Measurements from ENCODE around the gene ACP1.

- TF ChIP-seq POLR2A (IDR thresholded peaks at IDR 0.05), result peak; percentile 60 to 93 (median 89)
- TF ChIP-seq, protein P1, sequence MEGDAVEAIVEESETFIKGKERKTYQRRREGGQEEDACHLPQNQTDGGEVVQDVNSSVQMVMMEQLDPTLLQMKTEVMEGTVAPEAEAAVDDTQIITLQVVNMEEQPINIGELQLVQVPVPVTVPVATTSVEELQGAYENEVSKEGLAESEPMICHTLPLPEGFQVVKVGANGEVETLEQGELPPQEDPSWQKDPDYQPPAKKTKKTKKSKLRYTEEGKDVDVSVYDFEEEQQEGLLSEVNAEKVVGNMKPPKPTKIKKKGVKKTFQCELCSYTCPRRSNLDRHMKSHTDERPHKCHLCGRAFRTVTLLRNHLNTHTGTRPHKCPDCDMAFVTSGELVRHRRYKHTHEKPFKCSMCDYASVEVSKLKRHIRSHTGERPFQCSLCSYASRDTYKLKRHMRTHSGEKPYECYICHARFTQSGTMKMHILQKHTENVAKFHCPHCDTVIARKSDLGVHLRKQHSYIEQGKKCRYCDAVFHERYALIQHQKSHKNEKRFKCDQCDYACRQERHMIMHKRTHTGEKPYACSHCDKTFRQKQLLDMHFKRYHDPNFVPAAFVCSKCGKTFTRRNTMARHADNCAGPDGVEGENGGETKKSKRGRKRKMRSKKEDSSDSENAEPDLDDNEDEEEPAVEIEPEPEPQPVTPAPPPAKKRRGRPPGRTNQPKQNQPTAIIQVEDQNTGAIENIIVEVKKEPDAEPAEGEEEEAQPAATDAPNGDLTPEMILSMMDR (IDR thresholded peaks at IDR 0.05), result no peak
Measured at GRCh38 chr2:263774-264492, 814 bp upstream of the ACP1 start, which contains the start of gene SH3YL1.

Data from body of pancreas (tissue), 4 donors.